Smooth muscle cell (in vitro differentiated cells): Measurements from ENCODE around the gene MEIOSIN. TPM values are rescaled to one million over a fixed set of nuclear protein-coding genes. Genes with fewer than 3 reads are reported as not detected.

ENCODE experiments used
- DNase-seq: peaks from one replicate; lab custom pipeline; 2025; ENCODE audit not compliant: unreplicated experiment; lab: John Stamatoyannopoulos, UW
- H2AFZ ChIP-seq: fragments of 200-600 bp; sonication (generic); 2 replicates; pipeline ENCODE4 v1.6.0; 2016; ENCODE audit warnings: antibody characterized with exemption, low read depth, mild to moderate bottlenecking
- H3F3A ChIP-seq: fragments of 200-600 bp; sonication (generic); 2 replicates; pipeline ENCODE4 v1.6.0; 2017; ENCODE audit warnings: antibody characterized with exemption, low read depth
- H3K27ac ChIP-seq: fragments of 200-600 bp; sonication (generic); 2 replicates; pipeline ENCODE4 v1.5.1; 2016; ENCODE audit warnings: low read depth, mild to moderate bottlenecking
- H3K27me3 ChIP-seq: fragments of 200-600 bp; sonication (generic); 2 replicates; pipeline ENCODE4 v1.6.1; 2016; ENCODE audit warnings: low read depth, mild to moderate bottlenecking
- H3K36me3 ChIP-seq: fragments of 200-600 bp; sonication (generic); 2 replicates; pipeline ENCODE4 v1.5.1; 2016; ENCODE audit warnings: low read depth
- H3K4me1 ChIP-seq: fragments of 200-600 bp; sonication (generic); 2 replicates; pipeline ENCODE4 v1.5.1; 2016; ENCODE audit warnings: low read depth
- H3K4me2 ChIP-seq: fragments of 200-600 bp; sonication (generic); 2 replicates; pipeline ENCODE4 v1.6.0; 2016; ENCODE audit warnings: mild to moderate bottlenecking
- H3K4me3 ChIP-seq: fragments of 200-600 bp; sonication (generic); 2 replicates; pipeline ENCODE4 v1.5.1; 2016; ENCODE audit warnings: mild to moderate bottlenecking
- H3K79me2 ChIP-seq: fragments of 200-600 bp; sonication (generic); 2 replicates; pipeline ENCODE4 v1.6.0; 2016; ENCODE audit warnings: low read depth, mild to moderate bottlenecking
- H3K9ac ChIP-seq: fragments of 200-600 bp; sonication (generic); 2 replicates; pipeline ENCODE4 v1.6.0; 2016; ENCODE audit warnings: low read depth
- H3K9me3 ChIP-seq: fragments of 200-600 bp; sonication (generic); replicated peaks from 2 replicates; pipeline ENCODE4 v1.5.1; 2016; ENCODE audit warnings: low read depth
- H4K20me1 ChIP-seq: fragments of 200-600 bp; sonication (generic); 2 replicates; pipeline ENCODE4 v1.6.0; 2016; ENCODE audit warnings: low read depth
- CTCF ChIP-seq: fragments of 200-600 bp; sonication (generic); IDR thresholded peaks from 2 replicates; pipeline ENCODE4 v1.5.1; 2017; ENCODE audit warnings: borderline replicate concordance, mild to moderate bottlenecking, antibody characterized with exemption; ENCODE audit not compliant: insufficient read depth, poor library complexity, severe bottlenecking
- WGBS: methylation state at CpG from one replicate; pipeline ENCODE4 v1.1.7; 2016; ENCODE audit warnings: low lambda C conversion rate; 5-methylcytosine and 5-hydroxymethylcytosine counted together
- polyA plus RNA-seq: library from polyadenylated mRNA; unstranded; fragments of >200 nt; fragmentation: Nextera tagmentation; extraction: Ambion mirVana; gene quantifications from 2 replicates; pipeline ENCODE4 v1.2.1, GENCODE V29; 2016
- total RNA-seq: library from RNA; depleted of rRNA; stranded (reverse); fragments of >200 nt; gene quantifications from 2 replicates; pipeline ENCODE4 v1.2.3, GENCODE V29; 2014

MEIOSIN gene
- total and polyA plus RNA-seq, 2 experiments from 2014 or later = not detected

GRCh38 chr19:45800070-45800553 is 66.9 kb downstream of the MEIOSIN start:
- TF ChIP-seq CTCF = no peak
- 71% methylated on average over 8 of the region's 8 CpGs for whole genome bisulfite sequencing

GRCh38 chr19:45801603-45802175 is 68.5 kb downstream of the MEIOSIN start:
- no peak overlapping the region for H3K9ac ChIP-seq
- DNase-seq = no peak

More at GRCh38 chr19:45800070-45800553, 66.9 kb downstream of the MEIOSIN start:
- Histone ChIP-seq H3K9me3 (no peaks in the 10 kb centered on the region), H3F3A (peaks cover 9% of the 10 kb centered on the region), H4K20me1 (no peaks in the 10 kb centered on the region), H3K79me2 (no peaks in the 10 kb centered on the region), H3K4me1 (peaks cover 7% of the 10 kb centered on the region), H3K4me2 (no peak overlapping the region), H3K27ac (peak overlapping the region; percentile 36), H3K9ac (no peak overlapping the region), H3K4me3 (no peak overlapping the region), H2AFZ (no peak overlapping the region), H3K36me3 (no peaks in the 10 kb centered on the region), H3K27me3 (no peaks in the 10 kb centered on the region)
- DNase-seq = no peak

DNA sequence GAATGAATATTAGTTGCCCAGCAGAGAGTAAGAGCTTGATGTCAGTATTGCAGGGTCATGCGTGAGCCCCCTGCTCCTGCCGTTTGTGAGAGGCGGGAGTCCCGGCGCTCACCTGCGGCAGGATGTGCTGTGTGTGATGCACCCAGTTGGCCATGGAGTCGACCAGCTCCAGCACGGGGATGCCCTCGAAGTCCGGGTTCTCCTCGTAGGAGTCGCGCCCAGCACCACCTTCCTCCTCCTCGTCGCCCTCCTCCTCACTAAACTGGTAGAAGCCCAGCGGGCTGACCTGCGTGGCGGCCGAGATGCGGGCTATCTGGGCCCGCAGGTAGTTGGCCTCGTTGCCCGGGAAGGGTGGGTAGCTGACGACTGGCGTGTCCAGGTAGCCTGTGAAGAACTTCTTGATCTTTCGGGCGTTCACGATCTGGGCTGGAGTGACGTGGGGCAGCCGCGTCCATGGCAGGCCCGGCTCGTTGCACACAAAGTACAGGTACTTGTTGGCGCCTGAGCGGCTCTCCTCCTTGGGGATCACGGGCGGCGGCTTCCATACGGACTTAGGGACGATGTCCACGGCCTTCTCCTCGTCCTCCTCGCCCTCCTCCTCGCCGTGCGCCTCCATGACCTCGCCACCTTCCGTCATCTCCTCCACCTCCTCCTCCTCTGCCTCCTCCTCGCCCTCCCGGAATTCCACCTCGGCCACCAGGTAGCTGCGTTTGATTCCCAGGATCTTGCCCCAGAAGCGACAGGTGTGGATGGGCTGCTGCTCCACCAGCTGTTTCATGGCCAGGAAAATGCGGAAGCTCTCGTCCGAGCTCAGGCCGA is 71.1 kb downstream of the MEIOSIN start:
- no peak overlapping the region for H3K9ac ChIP-seq
- H3K4me1 ChIP-seq = peaks cover 4% of the 10 kb centered on the region
- no peaks in the 10 kb centered on the region for H4K20me1 ChIP-seq
- WGBS = 94% methylated on average over 51 of the region's 57 CpGs
- no peaks in the 10 kb centered on the region for H3K9me3 ChIP-seq
- peaks cover 7% of the 10 kb centered on the region for H3F3A ChIP-seq
- H3K4me2 ChIP-seq = no peak overlapping the region
- H3K36me3 ChIP-seq = no peaks in the 10 kb centered on the region
- H3K4me3 ChIP-seq = no peak overlapping the region
- H3K27ac ChIP-seq = no peak overlapping the region
- TF ChIP-seq CTCF = no peak
- DNase-seq = no peak
- H3K27me3 ChIP-seq = no peaks in the 10 kb centered on the region
- no peak overlapping the region for H2AFZ ChIP-seq
- H3K79me2 ChIP-seq = no peaks in the 10 kb centered on the region

More at GRCh38 chr19:45801603-45802175, 68.5 kb downstream of the MEIOSIN start:
- Histone ChIP-seq H3K4me1 (peaks cover 7% of the 10 kb centered on the region), H2AFZ (no peak overlapping the region), H3K36me3 (no peaks in the 10 kb centered on the region), H3K27ac (no peak overlapping the region), H3K4me2 (no peak overlapping the region), H3K27me3 (no peaks in the 10 kb centered on the region), H3F3A (peaks cover 9% of the 10 kb centered on the region), H3K79me2 (no peaks in the 10 kb centered on the region), H3K9me3 (no peaks in the 10 kb centered on the region), H3K4me3 (no peak overlapping the region), H4K20me1 (no peaks in the 10 kb centered on the region)
- 94% methylated on average over 7 of the region's 7 CpGs for WGBS
- no peak for TF ChIP-seq CTCF

DNA sequence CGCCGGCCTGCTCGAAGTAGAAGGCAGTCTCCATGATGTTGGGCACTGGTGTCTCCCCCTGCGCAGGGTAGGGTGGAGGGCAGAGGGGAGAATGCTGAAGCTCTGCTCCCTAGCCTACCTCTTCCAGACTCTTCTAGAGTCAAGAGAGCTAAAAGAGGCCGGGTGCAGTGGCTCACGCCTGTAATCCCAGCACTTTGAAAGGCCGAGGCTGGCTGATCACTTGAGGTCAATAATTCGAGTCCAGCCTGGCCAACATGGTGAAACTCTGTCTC is 71.7 kb downstream of the MEIOSIN start:
- no peaks in the 10 kb centered on the region for H3K36me3 ChIP-seq
- no peak for TF ChIP-seq CTCF
- no peaks in the 10 kb centered on the region for H3K27me3 ChIP-seq
- H3K9ac ChIP-seq = no peak overlapping the region
- H3K9me3 ChIP-seq = no peaks in the 10 kb centered on the region
- no peak overlapping the region for H3K4me3 ChIP-seq
- H3K4me2 ChIP-seq = no peak overlapping the region
- no peaks in the 10 kb centered on the region for H3K4me1 ChIP-seq
- no peaks in the 10 kb centered on the region for H4K20me1 ChIP-seq
- peaks cover 4% of the 10 kb centered on the region for H3F3A ChIP-seq
- no peak overlapping the region for H2AFZ ChIP-seq
- H3K27ac ChIP-seq = no peak overlapping the region
- no peak for DNase-seq
- 98% methylated on average over 8 of the region's 8 CpGs for WGBS
- no peaks in the 10 kb centered on the region for H3K79me2 ChIP-seq
